Measurements from ENCODE around the gene FMNL2.

Gene FMNL2

GRCh38 chr2:152539424-152539823, 204.4 kb downstream of the FMNL2 start:
- no peaks in the 10 kb centered on the region for H3K27me3 ChIP-seq (ENCODE audit: insufficient read depth, low read depth, severe bottlenecking)
- peaks cover 4% of the 10 kb centered on the region; the same call in 1 of the 2 replicates for H3K36me3 ChIP-seq
- H3K9me3 ChIP-seq (ENCODE audit: severe bottlenecking) = no peaks in the 10 kb centered on the region
- H3K4me3 ChIP-seq (ENCODE audit: low read depth, low read length) = no peak overlapping the region
- no peak for TF ChIP-seq CTCF (IDR thresholded peaks at IDR 0.05; ENCODE audit: low read depth, low read length)
- no peak for DNase-seq
- no peak overlapping the region for H3K27ac ChIP-seq

GRCh38 chr2:152541712-152542111, 206.7 kb downstream of the FMNL2 start:
- Histone ChIP-seq H3K27me3 (ENCODE audit: insufficient read depth, low read depth, severe bottlenecking) (no peaks in the 10 kb centered on the region), H3K36me3 (peaks cover 4% of the 10 kb centered on the region; the same call in 1 of the 2 replicates), H3K27ac (no peak overlapping the region), H3K9me3 (ENCODE audit: severe bottlenecking) (no peaks in the 10 kb centered on the region), H3K4me3 (ENCODE audit: low read depth, low read length) (no peak overlapping the region)
- no peak for TF ChIP-seq CTCF (IDR thresholded peaks at IDR 0.05; ENCODE audit: low read depth, low read length)
- DNase-seq = no peak

GRCh38 chr2:152542337-152542994, 207.5 kb downstream of the FMNL2 start:
- no peak for TF ChIP-seq CTCF (IDR thresholded peaks at IDR 0.05; ENCODE audit: low read depth, low read length)
- DNase-seq = no peak
- no peak overlapping the region for H3K27ac ChIP-seq
- H3K9me3 ChIP-seq (ENCODE audit: severe bottlenecking) = no peaks in the 10 kb centered on the region
- H3K36me3 ChIP-seq = peaks cover 4% of the 10 kb centered on the region; the same call in 1 of the 2 replicates
- no peaks in the 10 kb centered on the region for H3K27me3 ChIP-seq (ENCODE audit: insufficient read depth, low read depth, severe bottlenecking)
- no peak overlapping the region for H3K4me3 ChIP-seq (ENCODE audit: low read depth, low read length)

- Histone ChIP-seq H3K36me3 (peaks cover 4% of the 10 kb centered on the region; the same call in 1 of the 2 replicates), H3K27ac (no peak overlapping the region), H3K4me3 (ENCODE audit: low read depth, low read length) (no peak overlapping the region), H3K9me3 (ENCODE audit: severe bottlenecking) (no peaks in the 10 kb centered on the region), H3K27me3 (ENCODE audit: insufficient read depth, low read depth, severe bottlenecking) (no peaks in the 10 kb centered on the region)
- no peak for DNase-seq
- TF ChIP-seq CTCF (IDR thresholded peaks at IDR 0.05; ENCODE audit: low read depth, low read length) = no peak
These were observed 208.1 kb downstream of the FMNL2 start for GRCh38 chr2:152542995-152543481.

GRCh38 chr2:152543717-152544116, 208.7 kb downstream of the FMNL2 start:
- peaks cover 7% of the 10 kb centered on the region; the same call in 1 of the 2 replicates for H3K36me3 ChIP-seq
- no peak for TF ChIP-seq CTCF (IDR thresholded peaks at IDR 0.05; ENCODE audit: low read depth, low read length)
- H3K9me3 ChIP-seq (ENCODE audit: severe bottlenecking) = no peaks in the 10 kb centered on the region
- no peak overlapping the region for H3K4me3 ChIP-seq (ENCODE audit: low read depth, low read length)
- no peaks in the 10 kb centered on the region for H3K27me3 ChIP-seq (ENCODE audit: insufficient read depth, low read depth, severe bottlenecking)
- no peak for DNase-seq
- H3K27ac ChIP-seq = no peak overlapping the region

GRCh38 chr2:152544638-152545037, 209.7 kb downstream of the FMNL2 start:
- no peak for DNase-seq
- Histone ChIP-seq H3K27ac (peak overlapping the region; percentile 50), H3K9me3 (ENCODE audit: severe bottlenecking) (no peaks in the 10 kb centered on the region), H3K27me3 (ENCODE audit: insufficient read depth, low read depth, severe bottlenecking) (no peaks in the 10 kb centered on the region), H3K36me3 (peaks cover 7% of the 10 kb centered on the region; the same call in 1 of the 2 replicates), H3K4me3 (ENCODE audit: low read depth, low read length) (no peak overlapping the region)
- no peak for TF ChIP-seq CTCF (IDR thresholded peaks at IDR 0.05; ENCODE audit: low read depth, low read length)
